Neural cell (in vitro differentiated cells): Measurements from ENCODE around the gene RILPL2. TPM values are rescaled to one million over a fixed set of nuclear protein-coding genes. Genes with fewer than 3 reads are reported as not detected.

ENCODE experiments used
- H2AFZ ChIP-seq: fragments of 200-600, 300-800 bp; sonication (generic), shearing (Covaris generic); 2 replicates; pipeline ENCODE4 v1.6.0; 2014; ENCODE audit warnings: low read depth, mild to moderate bottlenecking, antibody characterized with exemption, low read length, moderate library complexity
- H3F3A ChIP-seq: fragments of 200-600 bp; shearing (Covaris generic); 2 replicates; pipeline ENCODE4 v1.6.1; 2016; ENCODE audit warnings: mild to moderate bottlenecking, moderate library complexity, mixed read lengths, antibody characterized with exemption, low read length; ENCODE audit not compliant: insufficient read depth, poor library complexity, severe bottlenecking
- H3K27ac ChIP-seq: fragments of 200-600, 300-800 bp; sonication (generic), shearing (Covaris generic); 2 replicates; pipeline ENCODE4 v1.5.1; 2014; ENCODE audit warnings: mild to moderate bottlenecking, low read length, moderate library complexity
- H3K27me3 ChIP-seq: fragments of 300-800, 200-600 bp; sonication (generic), shearing (Covaris generic); 2 replicates; pipeline ENCODE4 v1.6.0; 2014; ENCODE audit warnings: mild to moderate bottlenecking, low read depth, low read length, moderate library complexity; ENCODE audit not compliant: insufficient read depth
- H3K36me3 ChIP-seq: fragments of 300-800, 200-600 bp; sonication (generic), shearing (Covaris generic); 2 replicates; pipeline ENCODE4 v1.5.1; 2014; ENCODE audit warnings: mild to moderate bottlenecking, antibody characterized with exemption, low read length, moderate library complexity; ENCODE audit not compliant: insufficient read depth
- H3K4me2 ChIP-seq: fragments of 300-800, 200-600 bp; sonication (generic), shearing (Covaris generic); 2 replicates; pipeline ENCODE4 v1.6.0; 2014; ENCODE audit warnings: mild to moderate bottlenecking, low read length
- H3K4me3 ChIP-seq: fragments of 300-800, 200-600 bp; sonication (generic), shearing (Covaris generic); 2 replicates; pipeline ENCODE4 v1.5.1; 2014; ENCODE audit warnings: mild to moderate bottlenecking, low read length, moderate library complexity
- H3K79me2 ChIP-seq: fragments of 200-600 bp; shearing (Covaris generic); replicated peaks from 2 replicates; pipeline ENCODE4 v1.6.0; 2014; ENCODE audit warnings: mild to moderate bottlenecking, low read length, moderate library complexity; ENCODE audit not compliant: insufficient read depth
- H3K9ac ChIP-seq: fragments of 300-800, 200-600 bp; sonication (generic), shearing (Covaris generic); 2 replicates; pipeline ENCODE4 v1.6.1; 2016; ENCODE audit warnings: mild to moderate bottlenecking, low read length, mixed read lengths
- H3K9me2 ChIP-seq: fragments of 200-600 bp; shearing (Covaris generic); 2 replicates; pipeline ENCODE4 v1.6.1; 2016; ENCODE audit warnings: mild to moderate bottlenecking, low read length, mixed read lengths; ENCODE audit not compliant: insufficient read depth
- H3K9me3 ChIP-seq: fragments of 200-600, 300-800 bp; sonication (generic), shearing (Covaris generic); 2 replicates; pipeline ENCODE4 v1.6.1; 2016; ENCODE audit warnings: mild to moderate bottlenecking, mixed run types, low read length, moderate library complexity, mixed read lengths
- H4K20me1 ChIP-seq: fragments of 200-600 bp; shearing (Covaris generic); 2 replicates; pipeline ENCODE4 v1.6.1; 2016; ENCODE audit warnings: mild to moderate bottlenecking, mixed run types; ENCODE audit not compliant: insufficient read depth
- EP300 ChIP-seq: fragments of 450-650 bp; conservative IDR thresholded peaks from 2 replicates; pipeline ENCODE4 v1.6.1; 2014; ENCODE audit warnings: antibody characterized with exemption, mild to moderate bottlenecking, moderate library complexity; ENCODE audit not compliant: poor library complexity, severe bottlenecking
- EZH2 ChIP-seq: fragments of 200-600, 300-800 bp; shearing (Covaris generic), sonication (generic); IDR thresholded peaks from 2 replicates; pipeline ENCODE4 v1.6.1; 2014; ENCODE audit warnings: antibody characterized with exemption, low read length, borderline replicate concordance, mild to moderate bottlenecking; ENCODE audit not compliant: insufficient read depth, poor library complexity, severe bottlenecking
- MXI1 ChIP-seq: fragments of 450-650 bp; conservative IDR thresholded peaks from 2 replicates; pipeline ENCODE4 v1.6.1; 2014; ENCODE audit warnings: antibody characterized with exemption, mild to moderate bottlenecking; ENCODE audit not compliant: poor library complexity, severe bottlenecking
- POLR2AphosphoS5 ChIP-seq: IDR thresholded peaks from 2 replicates; pipeline ENCODE4 v1.6.1; 2012
- RAD21 ChIP-seq: fragments of 450-650 bp; conservative IDR thresholded peaks from 2 replicates; pipeline ENCODE4 v1.6.1; 2014; ENCODE audit warnings: antibody characterized with exemption, mild to moderate bottlenecking, moderate library complexity
- SMC3 ChIP-seq: fragments of 450-650 bp; conservative IDR thresholded peaks from 2 replicates; pipeline ENCODE4 v1.6.1; 2014; ENCODE audit warnings: antibody characterized with exemption, mild to moderate bottlenecking, moderate library complexity; ENCODE audit not compliant: poor library complexity
- TAF1 ChIP-seq: IDR thresholded peaks from 2 replicates; pipeline ENCODE4 v1.6.1; 2012; ENCODE audit warnings: low read depth
- polyA plus RNA-seq: library from polyadenylated mRNA; depleted of rRNA; stranded (reverse); fragments of >200 nt; gene quantifications from 2 replicates; pipeline ENCODE4 v1.2.3, GENCODE V29; 2014
- TF ChIP-seq, protein P1 (sequence below): fragments of 450-650 bp; IDR thresholded peaks from 2 replicates; pipeline ENCODE4 v1.5.1; 2014; ENCODE audit warnings: antibody characterized with exemption, mild to moderate bottlenecking, moderate library complexity; ENCODE audit not compliant: poor library complexity, severe bottlenecking
- TF ChIP-seq, protein P2 (sequence below): IDR thresholded peaks from 2 replicates; pipeline ENCODE4 v1.6.1; 2012; ENCODE audit warnings: borderline replicate concordance

Gene RILPL2
- polyA plus RNA-seq, 1 donor from 2014 or later = 0.07 TPM

DNA sequence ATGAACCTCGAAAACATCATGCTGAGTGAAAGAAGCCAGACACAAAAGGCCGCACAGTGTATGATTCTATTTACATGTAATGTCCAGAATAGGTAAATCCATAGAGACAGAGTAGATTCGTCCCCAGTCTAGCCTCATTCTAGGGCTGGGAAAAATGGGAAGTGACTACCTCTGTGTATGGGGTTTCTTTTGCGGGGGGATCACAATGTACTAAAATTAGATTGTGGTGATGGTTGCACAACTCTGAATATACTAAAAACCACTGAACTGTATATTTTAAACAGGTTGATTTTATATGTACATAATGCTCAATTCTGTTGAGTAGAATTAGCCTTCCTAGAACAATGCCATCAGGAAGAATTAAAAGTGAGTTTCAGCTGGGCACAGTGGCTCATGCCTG, 6.3 kb upstream of the RILPL2 start:
- Histone ChIP-seq H3K4me3 (no peak overlapping the region), H3K9ac (no peak overlapping the region), H3K9me2 (no peaks in the 10 kb centered on the region), H3K79me2 (no peaks in the 10 kb centered on the region), H3K36me3 (no peaks in the 10 kb centered on the region), H4K20me1 (no peaks in the 10 kb centered on the region), H3F3A (no peaks in the 10 kb centered on the region), H3K27ac (no peak overlapping the region), H3K27me3 (no peaks in the 10 kb centered on the region), H3K9me3 (no peaks in the 10 kb centered on the region), H3K4me2 (no peak overlapping the region), H2AFZ (no peak overlapping the region)
- TF ChIP-seq EZH2 = no peak
- no peak for TF ChIP-seq RAD21
- TF ChIP-seq POLR2AphosphoS5 = no peak
- TF ChIP-seq, protein P1, sequence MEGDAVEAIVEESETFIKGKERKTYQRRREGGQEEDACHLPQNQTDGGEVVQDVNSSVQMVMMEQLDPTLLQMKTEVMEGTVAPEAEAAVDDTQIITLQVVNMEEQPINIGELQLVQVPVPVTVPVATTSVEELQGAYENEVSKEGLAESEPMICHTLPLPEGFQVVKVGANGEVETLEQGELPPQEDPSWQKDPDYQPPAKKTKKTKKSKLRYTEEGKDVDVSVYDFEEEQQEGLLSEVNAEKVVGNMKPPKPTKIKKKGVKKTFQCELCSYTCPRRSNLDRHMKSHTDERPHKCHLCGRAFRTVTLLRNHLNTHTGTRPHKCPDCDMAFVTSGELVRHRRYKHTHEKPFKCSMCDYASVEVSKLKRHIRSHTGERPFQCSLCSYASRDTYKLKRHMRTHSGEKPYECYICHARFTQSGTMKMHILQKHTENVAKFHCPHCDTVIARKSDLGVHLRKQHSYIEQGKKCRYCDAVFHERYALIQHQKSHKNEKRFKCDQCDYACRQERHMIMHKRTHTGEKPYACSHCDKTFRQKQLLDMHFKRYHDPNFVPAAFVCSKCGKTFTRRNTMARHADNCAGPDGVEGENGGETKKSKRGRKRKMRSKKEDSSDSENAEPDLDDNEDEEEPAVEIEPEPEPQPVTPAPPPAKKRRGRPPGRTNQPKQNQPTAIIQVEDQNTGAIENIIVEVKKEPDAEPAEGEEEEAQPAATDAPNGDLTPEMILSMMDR = no peak
- no peak for TF ChIP-seq TAF1
- TF ChIP-seq MXI1 = no peak
- no peak for TF ChIP-seq EP300
- TF ChIP-seq, protein P2, sequence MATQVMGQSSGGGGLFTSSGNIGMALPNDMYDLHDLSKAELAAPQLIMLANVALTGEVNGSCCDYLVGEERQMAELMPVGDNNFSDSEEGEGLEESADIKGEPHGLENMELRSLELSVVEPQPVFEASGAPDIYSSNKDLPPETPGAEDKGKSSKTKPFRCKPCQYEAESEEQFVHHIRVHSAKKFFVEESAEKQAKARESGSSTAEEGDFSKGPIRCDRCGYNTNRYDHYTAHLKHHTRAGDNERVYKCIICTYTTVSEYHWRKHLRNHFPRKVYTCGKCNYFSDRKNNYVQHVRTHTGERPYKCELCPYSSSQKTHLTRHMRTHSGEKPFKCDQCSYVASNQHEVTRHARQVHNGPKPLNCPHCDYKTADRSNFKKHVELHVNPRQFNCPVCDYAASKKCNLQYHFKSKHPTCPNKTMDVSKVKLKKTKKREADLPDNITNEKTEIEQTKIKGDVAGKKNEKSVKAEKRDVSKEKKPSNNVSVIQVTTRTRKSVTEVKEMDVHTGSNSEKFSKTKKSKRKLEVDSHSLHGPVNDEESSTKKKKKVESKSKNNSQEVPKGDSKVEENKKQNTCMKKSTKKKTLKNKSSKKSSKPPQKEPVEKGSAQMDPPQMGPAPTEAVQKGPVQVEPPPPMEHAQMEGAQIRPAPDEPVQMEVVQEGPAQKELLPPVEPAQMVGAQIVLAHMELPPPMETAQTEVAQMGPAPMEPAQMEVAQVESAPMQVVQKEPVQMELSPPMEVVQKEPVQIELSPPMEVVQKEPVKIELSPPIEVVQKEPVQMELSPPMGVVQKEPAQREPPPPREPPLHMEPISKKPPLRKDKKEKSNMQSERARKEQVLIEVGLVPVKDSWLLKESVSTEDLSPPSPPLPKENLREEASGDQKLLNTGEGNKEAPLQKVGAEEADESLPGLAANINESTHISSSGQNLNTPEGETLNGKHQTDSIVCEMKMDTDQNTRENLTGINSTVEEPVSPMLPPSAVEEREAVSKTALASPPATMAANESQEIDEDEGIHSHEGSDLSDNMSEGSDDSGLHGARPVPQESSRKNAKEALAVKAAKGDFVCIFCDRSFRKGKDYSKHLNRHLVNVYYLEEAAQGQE = no peak
- TF ChIP-seq SMC3 = no peak

DNA sequence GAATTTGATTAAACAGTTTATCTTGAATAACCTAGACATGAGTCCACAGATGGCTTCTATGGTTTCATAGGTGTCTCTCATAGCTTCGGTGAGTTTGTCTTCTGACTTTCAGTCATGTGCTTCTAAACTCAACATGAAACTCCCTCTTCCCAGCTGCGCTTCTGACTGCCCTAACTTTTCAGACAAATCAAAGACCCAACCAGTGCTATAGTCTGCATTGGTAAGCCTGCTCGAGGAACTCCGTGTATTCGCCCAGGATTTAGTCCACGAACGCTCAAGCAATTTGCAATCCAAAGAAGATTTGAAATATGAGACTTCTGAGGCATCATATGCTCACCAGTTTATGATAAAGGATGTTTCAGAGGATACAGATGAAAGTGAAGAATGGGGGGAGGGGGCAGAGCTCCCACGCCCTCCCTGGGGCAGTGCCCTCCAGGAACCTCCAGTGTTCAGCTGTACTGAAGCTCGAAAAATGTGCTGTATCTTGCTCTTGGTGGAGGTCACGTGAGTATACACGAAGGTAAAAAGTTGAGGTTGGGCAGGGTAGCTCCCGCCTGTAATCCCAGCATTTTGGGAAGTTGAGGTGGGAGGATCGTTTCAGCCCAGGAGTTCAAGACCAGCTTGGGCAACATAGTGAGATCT, 5.2 kb upstream of the RILPL2 start:
- H3K9me2 ChIP-seq = no peaks in the 10 kb centered on the region
- H3K79me2 ChIP-seq = no peaks in the 10 kb centered on the region
- no peak overlapping the region for H3K27ac ChIP-seq
- TF ChIP-seq, protein P2 = no peak
- TF ChIP-seq, protein P1 = no peak
- TF ChIP-seq EZH2 = no peak
- TF ChIP-seq POLR2AphosphoS5 = no peak
- TF ChIP-seq SMC3 = no peak
- no peak for TF ChIP-seq TAF1
- no peak for TF ChIP-seq RAD21
- no peak for TF ChIP-seq MXI1
- no peak for TF ChIP-seq EP300
- H3K9me3 ChIP-seq = no peaks in the 10 kb centered on the region
- no peak overlapping the region for H2AFZ ChIP-seq
- H4K20me1 ChIP-seq = no peaks in the 10 kb centered on the region
- H3K36me3 ChIP-seq = no peaks in the 10 kb centered on the region
- H3K4me2 ChIP-seq = no peak overlapping the region
- H3F3A ChIP-seq = no peaks in the 10 kb centered on the region
- H3K27me3 ChIP-seq = peaks cover 3% of the 10 kb centered on the region
- no peak overlapping the region for H3K4me3 ChIP-seq
- no peak overlapping the region for H3K9ac ChIP-seq
